Endodermal cell (in vitro differentiated cells): Measurements from ENCODE around the gene NOP9. TPM values are rescaled to one million over a fixed set of nuclear protein-coding genes. Genes with fewer than 3 reads are reported as not detected.

ENCODE experiments used
- DNase-seq: peaks from one replicate; pipeline ENCODE4 v3.0.0-alpha.2; 2017
- H3K27ac ChIP-seq: 2 replicates; pipeline ENCODE4 v1.5.1; 2013; ENCODE audit warnings: mild to moderate bottlenecking, low read depth, low read length, moderate library complexity
- H3K27me3 ChIP-seq: 2 replicates; pipeline ENCODE4 v1.6.1; 2013; ENCODE audit warnings: mild to moderate bottlenecking, low read length, moderate library complexity; ENCODE audit not compliant: insufficient read depth, control insufficient read depth, poor library complexity, severe bottlenecking
- H3K36me3 ChIP-seq: 2 replicates; pipeline ENCODE4 v1.7.0; 2013; ENCODE audit warnings: mild to moderate bottlenecking, low read length, moderate library complexity; ENCODE audit not compliant: control insufficient read depth, insufficient read depth
- H3K4me1 ChIP-seq: one replicate; pipeline ENCODE4 v1.7.0; 2013; ENCODE audit warnings: low read length; ENCODE audit not compliant: control insufficient read depth, insufficient read depth
- H3K4me3 ChIP-seq: 2 replicates; pipeline ENCODE4 v1.5.1; 2013; ENCODE audit warnings: mild to moderate bottlenecking, low read length, moderate library complexity
- H3K9ac ChIP-seq: 2 replicates; pipeline ENCODE4 v1.6.1; 2013; ENCODE audit warnings: mild to moderate bottlenecking, low read length, moderate library complexity; ENCODE audit not compliant: poor library complexity, severe bottlenecking; ENCODE audit errors: extremely low read depth
- H3K9me3 ChIP-seq: 2 replicates; pipeline ENCODE4 v1.6.1; 2013; ENCODE audit warnings: mild to moderate bottlenecking, low read length, moderate library complexity; ENCODE audit not compliant: control insufficient read depth
- H3K27ac Mint-ChIP-seq: 2 replicates; pipeline ENCODE4 v1.8.0; 2020; ENCODE audit warnings: mixed read lengths
- H3K27me3 Mint-ChIP-seq: 2 replicates; pipeline ENCODE4 v1.8.0; 2021; ENCODE audit warnings: mild to moderate bottlenecking, mixed read lengths; ENCODE audit not compliant: insufficient read depth
- H3K36me3 Mint-ChIP-seq: 2 replicates; pipeline ENCODE4 v1.8.0; 2020; ENCODE audit warnings: low read depth, mixed read lengths
- H3K4me1 Mint-ChIP-seq: 2 replicates; pipeline ENCODE4 v1.8.0; 2020; ENCODE audit warnings: mixed read lengths
- H3K4me3 Mint-ChIP-seq: 2 replicates; pipeline ENCODE4 v1.8.0; 2020; ENCODE audit warnings: mild to moderate bottlenecking, moderate library complexity, mixed read lengths
- H3K9me3 Mint-ChIP-seq: 2 replicates; pipeline ENCODE4 v1.8.0; 2020; ENCODE audit warnings: mild to moderate bottlenecking, mixed read lengths
- CTCF ChIP-seq: fragments of 200-600 bp; sonication (generic); conservative IDR thresholded peaks from 2 replicates; pipeline ENCODE4 v1.5.0; 2021; ENCODE audit warnings: antibody characterized with exemption, mild to moderate bottlenecking
- WGBS, 2 experiments: methylation state at CpG; one replicate each; pipeline versions ENCODE4 v1.1.5 to v1.1.7; 2013; ENCODE audit warnings: missing lambda C conversion rate in 2 of 2, mixed read lengths in 1 of 2; ENCODE audit not compliant: insufficient coverage in 1 of 2, insufficient read length in 1 of 2; 5-methylcytosine and 5-hydroxymethylcytosine counted together
- total RNA-seq, 2 donors: library from RNA; stranded (reverse); fragmentation: NEBNext Ultra II Directional in 1 of 2; extraction: Animal tissue kit (Norgen Biotek cat#: 25700) in 1 of 2; gene quantifications; 2 replicates in 1 of 2; 3 replicates in 1 of 2; pipeline ENCODE4 v1.2.1, GENCODE V29; 2021

NOP9 gene
- total RNA-seq, 2 donors from 2014 or later, result 31.1 to 32.0 TPM

DNA sequence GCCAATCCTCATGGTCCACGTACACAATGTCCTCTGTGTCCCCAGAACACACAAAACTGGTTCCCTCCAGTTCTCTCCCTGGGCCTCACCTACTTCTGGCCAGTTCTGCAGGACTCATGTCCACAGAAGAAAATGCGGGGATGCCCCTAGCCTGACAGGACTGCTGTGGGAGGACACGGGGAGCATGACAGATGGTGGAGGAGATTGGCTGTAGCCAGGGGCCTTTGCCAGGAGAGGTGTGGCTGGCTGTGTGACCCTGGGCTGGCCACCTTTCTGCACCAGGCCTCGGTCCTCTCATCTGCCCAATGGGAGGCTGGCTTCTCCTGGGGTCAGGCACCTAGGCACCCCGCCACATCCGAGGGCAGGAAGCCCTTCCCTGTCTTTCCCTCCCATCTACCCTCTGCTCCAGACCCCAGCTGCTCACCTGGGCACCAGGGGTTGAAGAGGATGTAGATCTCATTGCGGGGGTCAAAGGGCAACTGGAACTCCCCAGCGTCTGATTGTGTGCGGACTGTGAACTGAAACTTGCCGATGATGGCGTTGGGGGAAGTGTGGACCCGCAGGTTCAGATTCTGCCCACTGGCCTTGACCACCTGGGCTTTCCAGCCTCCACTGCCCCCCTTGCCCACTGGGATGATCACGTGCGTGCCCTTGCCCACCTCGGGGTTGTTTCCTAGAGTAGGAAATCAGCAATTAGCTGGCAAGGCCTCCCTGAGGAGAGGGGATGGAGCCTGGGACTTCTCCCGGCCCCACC, 39.4 kb upstream of the NOP9 start:
- no peak overlapping the region for H3K4me3 ChIP-seq
- Mint-ChIP-seq H3K4me3 (no peak overlapping the region), H3K27ac (no peak overlapping the region), H3K4me1 (no peaks in the 10 kb centered on the region), H3K27me3 (no peaks in the 10 kb centered on the region), H3K36me3 (peaks cover 1% of the 10 kb centered on the region), H3K9me3 (no peaks in the 10 kb centered on the region)
- H3K9ac ChIP-seq, result no peak overlapping the region
- WGBS, 2 experiments, result 85 to 89% methylated on average over 4 to 16 of the region's 16 CpGs
- H3K36me3 ChIP-seq, result no peaks in the 10 kb centered on the region
- no peak overlapping the region for H3K27ac ChIP-seq
- no peaks in the 10 kb centered on the region for H3K4me1 ChIP-seq
- no peaks in the 10 kb centered on the region for H3K27me3 ChIP-seq
- no peak for DNase-seq
- no peaks in the 10 kb centered on the region for H3K9me3 ChIP-seq
- no peak for TF ChIP-seq CTCF

GRCh38 chr14:24260780-24261157, 38.9 kb upstream of the NOP9 start:
- Histone ChIP-seq H3K4me1 (no peaks in the 10 kb centered on the region), H3K9me3 (no peaks in the 10 kb centered on the region), H3K27ac (no peak overlapping the region), H3K36me3 (no peaks in the 10 kb centered on the region), H3K9ac (no peak overlapping the region), H3K27me3 (no peaks in the 10 kb centered on the region), H3K4me3 (no peak overlapping the region)
- Mint-ChIP-seq H3K27me3 (no peaks in the 10 kb centered on the region), H3K36me3 (no peaks in the 10 kb centered on the region), H3K27ac (no peak overlapping the region), H3K4me3 (no peak overlapping the region), H3K4me1 (no peaks in the 10 kb centered on the region), H3K9me3 (no peaks in the 10 kb centered on the region)
- 80 to 90% methylated on average over 2 to 4 of the region's 4 CpGs for WGBS, 2 experiments
- no peak for TF ChIP-seq CTCF
- no peak for DNase-seq

GRCh38 chr14:24261256-24261968, 38.2 kb upstream of the NOP9 start:
- H3K9ac ChIP-seq, result no peak overlapping the region
- no peak for TF ChIP-seq CTCF
- no peaks in the 10 kb centered on the region for H3K27me3 ChIP-seq
- DNase-seq, result no peak
- no peak overlapping the region for H3K4me3 Mint-ChIP-seq
- 90 to 97% methylated on average over 19 to 20 of the region's 20 CpGs for WGBS, 2 experiments
- H3K36me3 Mint-ChIP-seq, result no peaks in the 10 kb centered on the region
- H3K9me3 Mint-ChIP-seq, result no peaks in the 10 kb centered on the region
- H3K9me3 ChIP-seq, result no peaks in the 10 kb centered on the region
- no peaks in the 10 kb centered on the region for H3K4me1 ChIP-seq
- H3K27ac ChIP-seq, result no peak overlapping the region
- H3K4me3 ChIP-seq, result no peak overlapping the region
- no peaks in the 10 kb centered on the region for H3K36me3 ChIP-seq
- H3K27me3 Mint-ChIP-seq, result no peaks in the 10 kb centered on the region
- no peaks in the 10 kb centered on the region for H3K4me1 Mint-ChIP-seq
- no peak overlapping the region for H3K27ac Mint-ChIP-seq
